WI38 (cell line): ENCODE measurements around the gene DHRS3.
"Not testable (repeated sequence)": the region's sequence is repeated elsewhere in the genome, so short reads cannot be mapped to it uniquely, and the experiment has no call there.

Experiments
- H3K4me3 ChIP-seq: 2 replicates; pipeline ENCODE4 v1.5.1; 2011; ENCODE audit warnings: low read depth, mild to moderate bottlenecking, control low read depth, low read length
- CTCF ChIP-seq: IDR thresholded peaks from 2 replicates; pipeline ENCODE4 v1.5.1; 2012; ENCODE audit warnings: low read depth, mild to moderate bottlenecking, control low read depth, low read length

The DHRS3 gene

DNA sequence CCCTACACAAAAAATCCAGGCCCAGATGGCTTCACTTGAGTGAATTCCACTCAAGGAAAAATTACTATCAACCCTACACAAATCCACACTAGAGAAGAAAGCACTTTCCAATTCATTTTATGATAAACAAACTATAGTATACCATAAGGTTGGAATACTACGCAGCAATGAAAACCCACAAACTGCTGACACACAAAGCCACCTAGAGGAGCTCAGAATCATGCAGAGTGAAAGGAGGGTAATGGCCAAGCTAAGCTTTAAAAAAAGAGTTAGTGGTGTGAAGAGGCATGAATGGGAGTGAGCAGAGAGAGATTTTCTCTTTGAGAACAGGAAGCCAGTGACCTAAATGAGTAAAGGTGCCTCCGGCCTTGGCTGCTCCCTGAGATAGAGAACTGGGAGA lies 93.7 kb downstream of the DHRS3 start:
- H3K4me3 ChIP-seq: no peak overlapping the region
- TF ChIP-seq CTCF: no peak

DNA sequence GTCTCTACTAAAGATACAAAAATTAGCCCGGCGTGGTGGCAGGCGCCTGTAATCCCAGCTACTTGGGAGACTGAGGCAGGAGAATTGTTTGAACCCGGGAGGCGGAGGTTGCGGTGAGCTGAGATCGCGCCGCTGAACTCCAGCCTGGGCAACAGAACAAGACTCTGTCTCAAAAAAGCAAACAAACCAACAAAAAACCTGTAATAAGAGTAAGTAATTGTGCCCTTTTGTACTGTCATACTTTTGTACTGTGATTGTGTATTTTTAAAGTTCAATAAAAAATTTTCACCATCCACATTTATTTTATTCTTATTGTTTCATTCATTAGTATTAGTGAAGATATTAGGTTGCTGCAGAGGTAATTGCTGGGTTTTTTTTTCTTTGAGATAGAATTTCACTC lies 95.2 kb downstream of the DHRS3 start:
- not testable (repeated sequence) for H3K4me3 ChIP-seq

DNA sequence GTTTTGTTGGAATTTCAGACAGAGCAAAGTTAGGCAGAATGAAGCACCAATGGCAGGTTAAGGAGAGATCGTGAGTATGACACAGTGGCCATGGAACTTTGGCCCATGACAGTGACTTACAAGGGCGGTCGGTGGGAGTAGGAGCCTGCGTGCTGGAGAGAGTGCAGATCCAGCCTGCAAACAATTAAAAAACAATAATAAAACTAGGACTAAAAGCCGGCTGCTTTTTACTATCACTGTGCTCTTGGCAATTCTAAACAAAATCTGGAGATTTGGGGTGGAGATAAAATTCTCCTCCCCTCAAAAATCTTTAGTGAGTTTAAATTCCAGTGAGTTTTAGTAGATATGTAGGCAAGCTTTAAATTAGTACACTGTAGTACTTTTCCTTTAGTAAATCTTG lies 96.9 kb downstream of the DHRS3 start:
- H3K4me3 ChIP-seq: no peak overlapping the region
- TF ChIP-seq CTCF: no peak

- TF ChIP-seq CTCF: no peak
- H3K4me3 ChIP-seq: no peak overlapping the region
Observed at GRCh38 chr1:12519693-12520364, 98.2 kb downstream of the DHRS3 start.

DNA sequence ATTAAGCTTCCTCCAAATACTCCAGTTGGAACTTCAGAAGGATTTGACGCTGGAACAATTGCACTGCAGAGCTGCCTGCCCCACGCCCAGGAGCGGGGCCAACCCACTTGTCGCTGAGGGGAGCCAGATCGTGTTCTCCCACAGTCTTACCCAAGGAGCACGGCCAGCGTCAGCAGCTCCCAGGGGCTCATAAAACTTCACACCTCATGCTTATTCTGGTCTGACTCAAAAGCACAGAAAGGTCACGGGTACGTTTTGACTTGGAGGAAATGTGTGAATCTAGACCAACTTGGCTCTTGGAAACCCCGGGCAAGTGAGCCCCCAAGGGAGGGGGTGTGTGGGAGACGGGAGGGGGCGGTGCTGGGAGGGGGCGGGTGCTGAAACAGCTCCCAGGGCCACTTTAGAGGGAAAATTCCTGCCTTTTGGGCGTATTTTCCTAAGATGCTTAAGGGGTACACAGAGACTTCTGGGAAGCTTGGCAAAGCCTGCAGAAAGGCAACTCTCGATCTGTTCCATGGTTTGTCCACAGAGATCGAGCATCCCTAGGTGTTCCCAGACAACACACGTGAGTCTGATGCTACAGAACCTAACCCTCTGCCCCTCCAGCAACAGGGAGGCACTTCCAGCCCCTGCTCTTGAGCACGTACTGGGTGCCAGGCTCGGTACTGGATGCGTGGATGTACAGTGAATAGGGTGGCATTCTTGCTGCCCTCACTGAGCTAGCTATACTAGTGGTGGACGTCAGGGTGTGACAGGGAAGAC lies 98.9 kb downstream of the DHRS3 start:
- no peak for TF ChIP-seq CTCF
- H3K4me3 ChIP-seq: no peak overlapping the region
